Liver (tissue), 9 donors: ENCODE measurements around the gene ILK. TPM values are rescaled to one million over a fixed set of nuclear protein-coding genes. Genes with fewer than 3 reads are reported as not detected.

Experiments used
- DNase-seq: peaks from one replicate; pipeline ENCODE4 v3.0.0-alpha.2; 2017; ENCODE audit warnings: low spot score
- H3K27ac ChIP-seq, 2 donors: one replicate each; pipeline ENCODE4 v1.7.0; 2013; ENCODE audit warnings: inconsistent platforms in 2 of 2, low read length in 2 of 2, control low read depth in 1 of 2, low read depth in 1 of 2, mild to moderate bottlenecking in 1 of 2
- H3K27me3 ChIP-seq, 4 donors: one replicate each; pipeline versions ENCODE4 v1.6.1 to v1.7.0; 2013; ENCODE audit warnings: low read length in 3 of 4, inconsistent platforms in 1 of 4, mild to moderate bottlenecking in 1 of 4, moderate library complexity in 1 of 4; ENCODE audit not compliant: control insufficient read depth in 4 of 4, insufficient read depth in 4 of 4
- H3K36me3 ChIP-seq, 4 donors: one replicate each; pipeline versions ENCODE4 v1.6.1 to v1.7.0; 2013; ENCODE audit warnings: low read length in 3 of 4, mild to moderate bottlenecking in 3 of 4, low read depth in 1 of 4, moderate library complexity in 1 of 4; ENCODE audit not compliant: control insufficient read depth in 4 of 4, insufficient read depth in 3 of 4
- H3K4me1 ChIP-seq, 4 donors: one replicate each; pipeline versions ENCODE4 v1.6.1 to v1.7.0; 2013; ENCODE audit warnings: low read length in 3 of 4, mild to moderate bottlenecking in 3 of 4, moderate library complexity in 1 of 4; ENCODE audit not compliant: control insufficient read depth in 4 of 4, insufficient read depth in 4 of 4
- H3K4me3 ChIP-seq, 3 donors: one replicate each; pipeline versions ENCODE4 v1.6.1 to v1.7.0; 2013; ENCODE audit warnings: low read length in 3 of 3, control low read depth in 1 of 3, low read depth in 1 of 3, mild to moderate bottlenecking in 1 of 3
- H3K9ac ChIP-seq, 2 donors: one replicate each; pipeline ENCODE4 v1.7.0; 2013; ENCODE audit warnings: low read length in 2 of 2, mild to moderate bottlenecking in 2 of 2, moderate library complexity in 2 of 2, control low read depth in 1 of 2, low read depth in 1 of 2
- H3K9me3 ChIP-seq, 4 donors: one replicate each; pipeline versions ENCODE4 v1.6.1 to v1.7.0; 2013; ENCODE audit warnings: low read length in 3 of 4; ENCODE audit not compliant: control insufficient read depth in 4 of 4
- ATF3 ChIP-seq: IDR thresholded peaks from 2 replicates; pipeline ENCODE4 v1.6.1; 2016; ENCODE audit warnings: antibody characterized with exemption
- EGR1 ChIP-seq, 2 donors: IDR thresholded peaks; 2 replicates each; pipeline ENCODE4 v1.6.1; 2016 to 2018; ENCODE audit warnings: antibody characterized with exemption in 2 of 2, low read depth in 2 of 2
- FOXA1 ChIP-seq: IDR thresholded peaks from 2 replicates; pipeline ENCODE4 v1.6.1; 2016; ENCODE audit warnings: antibody characterized with exemption
- FOXA2 ChIP-seq: IDR thresholded peaks from 2 replicates; pipeline ENCODE4 v1.6.1; 2016; ENCODE audit warnings: antibody characterized with exemption
- GABPA ChIP-seq, 2 donors: IDR thresholded peaks in 1 of 2; conservative IDR thresholded peaks in 1 of 2; 2 replicates each; pipeline ENCODE4 v1.6.1; 2016; ENCODE audit warnings: antibody characterized with exemption in 2 of 2, mild to moderate bottlenecking in 1 of 2, moderate library complexity in 1 of 2
- HNF4A ChIP-seq, 2 donors: conservative IDR thresholded peaks; 2 replicates each; pipeline ENCODE4 v1.6.1; 2016; ENCODE audit warnings: antibody characterized with exemption in 2 of 2, mild to moderate bottlenecking in 2 of 2
- HNF4G ChIP-seq: IDR thresholded peaks from 2 replicates; pipeline ENCODE4 v1.6.1; 2016; ENCODE audit warnings: antibody characterized with exemption
- JUND ChIP-seq, 2 donors: IDR thresholded peaks; 2 replicates each; pipeline ENCODE4 v1.6.1; 2016; ENCODE audit warnings: antibody characterized with exemption in 2 of 2
- MAX ChIP-seq: IDR thresholded peaks from 2 replicates; pipeline ENCODE4 v1.6.1; 2016; ENCODE audit warnings: antibody characterized with exemption
- NR2F2 ChIP-seq: IDR thresholded peaks from 2 replicates; pipeline ENCODE4 v1.6.1; 2016; ENCODE audit warnings: antibody characterized with exemption
- RAD21 ChIP-seq, 2 donors: IDR thresholded peaks; 2 replicates each; pipeline ENCODE4 v1.6.1; 2016; ENCODE audit warnings: antibody characterized with exemption in 2 of 2, mild to moderate bottlenecking in 2 of 2
- REST ChIP-seq: IDR thresholded peaks from 2 replicates; pipeline ENCODE4 v1.6.1; 2016; ENCODE audit warnings: antibody characterized with exemption, mild to moderate bottlenecking
- RXRA ChIP-seq, 2 donors: IDR thresholded peaks; 2 replicates each; pipeline ENCODE4 v1.6.1; 2017 to 2018; ENCODE audit warnings: antibody characterized with exemption in 2 of 2, mild to moderate bottlenecking in 1 of 2
- SP1 ChIP-seq: IDR thresholded peaks from 2 replicates; pipeline ENCODE4 v1.6.1; 2018; ENCODE audit warnings: antibody characterized with exemption, mild to moderate bottlenecking
- TAF1 ChIP-seq: conservative IDR thresholded peaks from 2 replicates; pipeline ENCODE4 v1.6.1; 2016; ENCODE audit warnings: antibody characterized with exemption, mild to moderate bottlenecking
- YY1 ChIP-seq: IDR thresholded peaks from 2 replicates; pipeline ENCODE4 v1.6.1; 2016; ENCODE audit warnings: antibody characterized with exemption, mild to moderate bottlenecking
- WGBS: extraction: QIAGEN DNeasy Blood & Tissue Kit; methylation state at CpG from one replicate; pipeline ENCODE4 v1.1.7; 2013; 5-methylcytosine and 5-hydroxymethylcytosine counted together
- polyA plus RNA-seq, 2 donors: library from polyadenylated mRNA; stranded (reverse) in 1 of 2; unstranded in 1 of 2; fragments of 200-250 nt in 1 of 2; fragments of >200 nt in 1 of 2; fragmentation: Nextera tagmentation in 1 of 2; extraction: Ambion mirVana in 1 of 2; gene quantifications; one replicate each; pipeline versions ENCODE4 v1.2.1 to v1.2.3, GENCODE V29; 2013 to 2015
- total RNA-seq, 2 donors: library from RNA; depleted of rRNA; stranded (reverse); fragments of >200 nt; gene quantifications; one replicate each; pipeline ENCODE4 v1.2.3, GENCODE V29; 2014
- TF ChIP-seq, protein P1 (sequence below): fragments of 150-350 bp; IDR thresholded peaks from 2 replicates; pipeline ENCODE4 v1.5.1; 2017; ENCODE audit warnings: improper control_type of control experiment, low read depth, low read length; ENCODE audit not compliant: missing input control
- TF ChIP-seq, protein P2 (sequence below): IDR thresholded peaks from 2 replicates; pipeline ENCODE4 v1.6.1; 2016; ENCODE audit warnings: antibody characterized with exemption
- donor health status: healthy.
- donor health status: healthy.
- donor health status: healthy.
- donor health status: healthy.
- donor health status: healthy.

The ILK gene
- total and polyA plus RNA-seq, 4 donors: 29.6 to 69.1 (median 48.2) TPM

- Histone ChIP-seq H3K4me3 (no peak overlapping the region), H3K27ac (no peak overlapping the region), H3K9ac (no peak overlapping the region), H3K27me3 (no peaks in the 10 kb centered on the region), H3K4me1 (peaks cover 3 to 52% (median 37%) of the 10 kb centered on the region in 4 donors), H3K36me3 (peaks cover 7 to 30% (median 27%) of the 10 kb centered on the region in 4 donors), H3K9me3 (no peaks in the 10 kb centered on the region)
- DNase-seq: peak; percentile 22
- TF ChIP-seq SP1: no peak
- no peak for TF ChIP-seq HNF4A (conservative IDR thresholded peaks at IDR 0.05)
- no peak for TF ChIP-seq MAX
- TF ChIP-seq GABPA (IDR thresholded peaks at IDR 0.05 in 1 of 2, conservative IDR thresholded peaks at IDR 0.05 in 1 of 2): no peak
- no peak for TF ChIP-seq YY1
- TF ChIP-seq FOXA2: no peak
- TF ChIP-seq REST: no peak
- TF ChIP-seq FOXA1: no peak
- TF ChIP-seq HNF4G: no peak
- TF ChIP-seq, protein P1, sequence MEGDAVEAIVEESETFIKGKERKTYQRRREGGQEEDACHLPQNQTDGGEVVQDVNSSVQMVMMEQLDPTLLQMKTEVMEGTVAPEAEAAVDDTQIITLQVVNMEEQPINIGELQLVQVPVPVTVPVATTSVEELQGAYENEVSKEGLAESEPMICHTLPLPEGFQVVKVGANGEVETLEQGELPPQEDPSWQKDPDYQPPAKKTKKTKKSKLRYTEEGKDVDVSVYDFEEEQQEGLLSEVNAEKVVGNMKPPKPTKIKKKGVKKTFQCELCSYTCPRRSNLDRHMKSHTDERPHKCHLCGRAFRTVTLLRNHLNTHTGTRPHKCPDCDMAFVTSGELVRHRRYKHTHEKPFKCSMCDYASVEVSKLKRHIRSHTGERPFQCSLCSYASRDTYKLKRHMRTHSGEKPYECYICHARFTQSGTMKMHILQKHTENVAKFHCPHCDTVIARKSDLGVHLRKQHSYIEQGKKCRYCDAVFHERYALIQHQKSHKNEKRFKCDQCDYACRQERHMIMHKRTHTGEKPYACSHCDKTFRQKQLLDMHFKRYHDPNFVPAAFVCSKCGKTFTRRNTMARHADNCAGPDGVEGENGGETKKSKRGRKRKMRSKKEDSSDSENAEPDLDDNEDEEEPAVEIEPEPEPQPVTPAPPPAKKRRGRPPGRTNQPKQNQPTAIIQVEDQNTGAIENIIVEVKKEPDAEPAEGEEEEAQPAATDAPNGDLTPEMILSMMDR: no peak
- TF ChIP-seq TAF1: no peak
- no peak for TF ChIP-seq EGR1 (IDR thresholded peaks at IDR 0.05; ENCODE audit: low read depth in 2 of 2)
- 92% methylated on average over 14 of the region's 14 CpGs for WGBS
These were observed 5.3 kb downstream of the ILK start for GRCh38 chr11:6608726-6609501.

DNA sequence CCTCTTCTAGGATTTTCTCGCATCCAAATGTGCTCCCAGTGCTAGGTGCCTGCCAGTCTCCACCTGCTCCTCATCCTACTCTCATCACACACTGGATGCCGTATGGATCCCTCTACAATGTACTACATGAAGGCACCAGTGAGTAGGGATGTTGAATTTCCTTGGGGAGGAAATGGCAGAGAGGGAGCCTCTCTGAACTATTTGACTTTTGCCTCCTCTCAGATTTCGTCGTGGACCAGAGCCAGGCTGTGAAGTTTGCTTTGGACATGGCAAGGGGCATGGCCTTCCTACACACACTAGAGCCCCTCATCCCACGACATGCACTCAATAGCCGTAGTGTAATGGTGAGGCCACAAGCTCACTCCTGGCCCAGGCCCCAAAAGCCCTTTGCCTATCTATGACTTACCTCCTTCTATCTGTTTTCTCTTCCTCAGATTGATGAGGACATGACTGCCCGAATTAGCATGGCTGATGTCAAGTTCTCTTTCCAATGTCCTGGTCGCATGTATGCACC lies 6.0 kb downstream of the ILK start:
- no peak overlapping the region for H3K4me3 ChIP-seq
- no peaks in the 10 kb centered on the region for H3K9me3 ChIP-seq
- WGBS: 84% methylated on average over 8 of the region's 8 CpGs
- no peak for TF ChIP-seq HNF4G
- TF ChIP-seq GABPA (IDR thresholded peaks at IDR 0.05 in 1 of 2, conservative IDR thresholded peaks at IDR 0.05 in 1 of 2): no peak
- no peak for TF ChIP-seq NR2F2
- TF ChIP-seq FOXA2: no peak
- TF ChIP-seq JUND (IDR thresholded peaks at IDR 0.05): no peak
- no peak for TF ChIP-seq HNF4A (conservative IDR thresholded peaks at IDR 0.05)
- TF ChIP-seq RXRA (IDR thresholded peaks at IDR 0.05): no peak
- TF ChIP-seq, protein P1: no peak
- no peak for TF ChIP-seq EGR1 (IDR thresholded peaks at IDR 0.05; ENCODE audit: low read depth in 2 of 2)
- TF ChIP-seq, protein P2, sequence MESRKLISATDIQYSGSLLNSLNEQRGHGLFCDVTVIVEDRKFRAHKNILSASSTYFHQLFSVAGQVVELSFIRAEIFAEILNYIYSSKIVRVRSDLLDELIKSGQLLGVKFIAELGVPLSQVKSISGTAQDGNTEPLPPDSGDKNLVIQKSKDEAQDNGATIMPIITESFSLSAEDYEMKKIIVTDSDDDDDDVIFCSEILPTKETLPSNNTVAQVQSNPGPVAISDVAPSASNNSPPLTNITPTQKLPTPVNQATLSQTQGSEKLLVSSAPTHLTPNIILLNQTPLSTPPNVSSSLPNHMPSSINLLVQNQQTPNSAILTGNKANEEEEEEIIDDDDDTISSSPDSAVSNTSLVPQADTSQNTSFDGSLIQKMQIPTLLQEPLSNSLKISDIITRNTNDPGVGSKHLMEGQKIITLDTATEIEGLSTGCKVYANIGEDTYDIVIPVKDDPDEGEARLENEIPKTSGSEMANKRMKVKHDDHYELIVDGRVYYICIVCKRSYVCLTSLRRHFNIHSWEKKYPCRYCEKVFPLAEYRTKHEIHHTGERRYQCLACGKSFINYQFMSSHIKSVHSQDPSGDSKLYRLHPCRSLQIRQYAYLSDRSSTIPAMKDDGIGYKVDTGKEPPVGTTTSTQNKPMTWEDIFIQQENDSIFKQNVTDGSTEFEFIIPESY: no peak
- TF ChIP-seq RAD21 (IDR thresholded peaks at IDR 0.05): no peak
- no peak for TF ChIP-seq TAF1
- no peak for TF ChIP-seq ATF3
- TF ChIP-seq SP1: no peak
- H3K9ac ChIP-seq: no peak overlapping the region
- no peak overlapping the region for H3K27ac ChIP-seq
- peak; percentile 29 for DNase-seq
- H3K36me3 ChIP-seq: peaks cover 9 to 30% (median 28%) of the 10 kb centered on the region in 4 donors
- peaks cover 3 to 47% (median 34%) of the 10 kb centered on the region in 4 donors for H3K4me1 ChIP-seq
- H3K27me3 ChIP-seq: no peaks in the 10 kb centered on the region
